Lung (tissue), 12 donors: ENCODE measurements around the gene RBFOX2. TPM values are rescaled to one million over a fixed set of nuclear protein-coding genes. Genes with fewer than 3 reads are reported as not detected.

Source experiments
- ATAC-seq: fragments of 200-7000 bp; cut with Tn5 transposase; one replicate; pipeline ENCODE4 v1.9.1; 2020; ENCODE audit warnings: moderate number of reproducible peaks; ENCODE audit not compliant: insufficient read depth, low FRiP score
- DNase-seq, 3 donors: peaks; one replicate each; pipeline ENCODE4 v3.0.0-alpha.2; 2013 to 2017
- H3K27ac ChIP-seq, 2 donors: one replicate each; pipeline ENCODE4 v1.5.1; 2013; ENCODE audit warnings: mild to moderate bottlenecking in 2 of 2, moderate library complexity in 2 of 2, control low read depth in 1 of 2, inconsistent platforms in 1 of 2, low read depth in 1 of 2, low read length in 1 of 2
- H3K27me3 ChIP-seq, 3 donors: one replicate each; pipeline ENCODE4 v1.5.1; 2013; ENCODE audit warnings: low read length in 2 of 3; ENCODE audit not compliant: control insufficient read depth in 3 of 3, insufficient read depth in 3 of 3
- H3K36me3 ChIP-seq, 4 donors: one replicate each; pipeline ENCODE4 v1.5.1; 2013; ENCODE audit warnings: low read length in 4 of 4, mild to moderate bottlenecking in 1 of 4, moderate library complexity in 1 of 4; ENCODE audit not compliant: control insufficient read depth in 4 of 4, insufficient read depth in 4 of 4
- H3K4me1 ChIP-seq, 5 donors: one replicate each; pipeline ENCODE4 v1.5.1; 2013; ENCODE audit warnings: low read length in 5 of 5, mild to moderate bottlenecking in 2 of 5, moderate library complexity in 1 of 5; ENCODE audit not compliant: control insufficient read depth in 5 of 5, insufficient read depth in 5 of 5
- H3K4me3 ChIP-seq: one replicate; pipeline ENCODE4 v1.5.1; 2013; ENCODE audit warnings: mild to moderate bottlenecking, control low read depth, moderate library complexity
- H3K9ac ChIP-seq, 2 donors: one replicate each; pipeline ENCODE4 v1.5.1; 2013; ENCODE audit warnings: low read length in 2 of 2, control low read depth in 1 of 2; ENCODE audit not compliant: insufficient read depth in 1 of 2
- H3K9me3 ChIP-seq, 4 donors: one replicate each; pipeline ENCODE4 v1.5.1; 2013; ENCODE audit warnings: low read length in 3 of 4, mild to moderate bottlenecking in 1 of 4, moderate library complexity in 1 of 4; ENCODE audit not compliant: control insufficient read depth in 4 of 4, insufficient read depth in 3 of 4
- CTCF ChIP-seq: IDR thresholded peaks from 2 replicates; pipeline ENCODE4 v1.5.1; 2012; ENCODE audit warnings: mild to moderate bottlenecking; ENCODE audit errors: control extremely low read depth, extremely low read depth
- WGBS, 2 donors: extraction: QIAGEN DNeasy Blood & Tissue Kit; methylation state at CpG; one replicate each; pipeline ENCODE4 v1.1.7; 2013; 5-methylcytosine and 5-hydroxymethylcytosine counted together
- polyA plus RNA-seq, 2 donors: library from polyadenylated mRNA; stranded (reverse); fragments of 200-250 nt; gene quantifications; one replicate each; pipeline ENCODE4 v1.2.1, GENCODE V29; 2013
- total RNA-seq, 2 donors: library from RNA; depleted of rRNA in 1 of 2; stranded (reverse); fragments of >200 nt in 1 of 2; gene quantifications; one replicate each; pipeline ENCODE4 v1.2.1, GENCODE V29; 2014 to 2021
- donor health status: control.
- donor health status: control.
- donor health status: Bipolar disorder and iron deficiency.
- donor health status: healthy.
- donor health status: DM: yes; HTN: yes; CAD: no.

RBFOX2 gene
- total and polyA plus RNA-seq, 4 donors = 16.5 to 195 (median 43.3) TPM

- Histone ChIP-seq H3K27me3 (no peaks in the 10 kb centered on the region), H3K4me1 (peaks cover 0 to 9% (median 0%) of the 10 kb centered on the region in 5 donors), H3K9me3 (no peaks in the 10 kb centered on the region), H3K9ac (no peak overlapping the region), H3K27ac (no peak overlapping the region), H3K36me3 (peaks cover 2 to 8% (median 3%) of the 10 kb centered on the region in 4 donors), H3K4me3 (no peak overlapping the region)
- ATAC-seq (no peak), DNase-seq (no peak)
- TF ChIP-seq CTCF = no peak
- 91 to 100% methylated on average over 2 of the region's 2 CpGs for WGBS, 2 donors
Observed at GRCh38 chr22:35775339-35775738, 253.3 kb downstream of the RBFOX2 start.

GRCh38 chr22:35769974-35770373 is 258.6 kb downstream of the RBFOX2 start:
- TF ChIP-seq CTCF = no peak
- Histone ChIP-seq H3K36me3 (peaks cover 2 to 6% (median 4%) of the 10 kb centered on the region in 4 donors), H3K4me3 (no peak overlapping the region), H3K9ac (no peak overlapping the region), H3K27me3 (no peaks in the 10 kb centered on the region), H3K9me3 (no peaks in the 10 kb centered on the region), H3K4me1 (peaks cover 0 to 5% (median 0%) of the 10 kb centered on the region in 5 donors), H3K27ac (no peak overlapping the region)
- DNase-seq = no peak
- no peak for ATAC-seq

- no peaks in the 10 kb centered on the region for H3K9me3 ChIP-seq
- 74 to 79% methylated on average over 10 of the region's 10 CpGs for WGBS, 2 donors
- H3K36me3 ChIP-seq = peaks cover 2 to 6% (median 4%) of the 10 kb centered on the region in 4 donors
- peaks cover 0 to 3% (median 0%) of the 10 kb centered on the region in 5 donors for H3K4me1 ChIP-seq
- H3K27me3 ChIP-seq = no peaks in the 10 kb centered on the region
- H3K4me3 ChIP-seq = no peak overlapping the region
- ATAC-seq (no peak), DNase-seq (peak; percentile 22 to 73 (median 71))
- H3K9ac ChIP-seq = no peak overlapping the region
- TF ChIP-seq CTCF = no peak
- peak overlapping the region; percentile 17 to 45 for H3K27ac ChIP-seq
Observed at GRCh38 chr22:35766654-35767580, 261.7 kb downstream of the RBFOX2 start.
